Uterus (tissue), 2 donors: ENCODE results near the gene EFHC2.

Source experiments
- POLR2A ChIP-seq, 2 donors: fragments of 450-650 bp; IDR thresholded peaks; one replicate each; pipeline ENCODE4 v1.6.1; 2016; ENCODE audit warnings: antibody characterized with exemption in 2 of 2, mild to moderate bottlenecking in 1 of 2, moderate library complexity in 1 of 2
- TF ChIP-seq, protein P1 (sequence below), 4 experiments: fragments of 200-600 bp in 2 of 4; fragments of 450-650 bp in 2 of 4; sonication (generic) in 2 of 4; IDR thresholded peaks; one replicate each; pipeline ENCODE4 v1.5.1; 2016 to 2019; ENCODE audit warnings: antibody characterized with exemption in 4 of 4, mild to moderate bottlenecking in 2 of 4, moderate library complexity in 1 of 4

DNA sequence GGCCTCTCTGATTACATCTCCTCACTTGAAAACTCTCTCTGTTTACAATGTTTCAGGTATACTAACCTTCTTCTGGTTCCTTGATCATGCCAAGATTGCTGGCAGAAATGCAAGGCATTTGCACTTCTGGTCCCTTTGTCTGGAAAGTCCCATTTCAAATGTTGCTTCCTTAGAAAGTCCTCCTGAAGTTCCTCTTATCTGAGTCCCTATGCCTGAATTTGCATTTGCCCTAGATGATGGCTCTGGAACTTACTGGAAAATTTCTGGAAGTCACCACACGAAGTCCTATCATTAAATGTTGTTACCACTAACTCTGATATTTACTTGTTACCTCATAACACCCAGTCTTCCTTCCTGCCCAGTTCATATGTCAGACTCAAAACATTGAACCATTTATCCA lies 176.4 kb downstream of the EFHC2 start:
- TF ChIP-seq, protein P1, sequence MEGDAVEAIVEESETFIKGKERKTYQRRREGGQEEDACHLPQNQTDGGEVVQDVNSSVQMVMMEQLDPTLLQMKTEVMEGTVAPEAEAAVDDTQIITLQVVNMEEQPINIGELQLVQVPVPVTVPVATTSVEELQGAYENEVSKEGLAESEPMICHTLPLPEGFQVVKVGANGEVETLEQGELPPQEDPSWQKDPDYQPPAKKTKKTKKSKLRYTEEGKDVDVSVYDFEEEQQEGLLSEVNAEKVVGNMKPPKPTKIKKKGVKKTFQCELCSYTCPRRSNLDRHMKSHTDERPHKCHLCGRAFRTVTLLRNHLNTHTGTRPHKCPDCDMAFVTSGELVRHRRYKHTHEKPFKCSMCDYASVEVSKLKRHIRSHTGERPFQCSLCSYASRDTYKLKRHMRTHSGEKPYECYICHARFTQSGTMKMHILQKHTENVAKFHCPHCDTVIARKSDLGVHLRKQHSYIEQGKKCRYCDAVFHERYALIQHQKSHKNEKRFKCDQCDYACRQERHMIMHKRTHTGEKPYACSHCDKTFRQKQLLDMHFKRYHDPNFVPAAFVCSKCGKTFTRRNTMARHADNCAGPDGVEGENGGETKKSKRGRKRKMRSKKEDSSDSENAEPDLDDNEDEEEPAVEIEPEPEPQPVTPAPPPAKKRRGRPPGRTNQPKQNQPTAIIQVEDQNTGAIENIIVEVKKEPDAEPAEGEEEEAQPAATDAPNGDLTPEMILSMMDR (IDR thresholded peaks at IDR 0.05), result no peak
- no peak for TF ChIP-seq POLR2A (IDR thresholded peaks at IDR 0.05)
